GM12872 (cell line): ENCODE measurements around the gene CACNA1C.

ENCODE experiments used
- CTCF ChIP-seq: IDR thresholded peaks from 3 replicates; pipeline ENCODE4 v1.5.1; 2011; ENCODE audit warnings: low read depth, mild to moderate bottlenecking, low read length, moderate library complexity; ENCODE audit not compliant: insufficient read depth

Gene CACNA1C

GRCh38 chr12:2631653-2632350 lies 579.0 kb downstream of the CACNA1C start:
- no peak for TF ChIP-seq CTCF

GRCh38 chr12:2633176-2633824 lies 580.5 kb downstream of the CACNA1C start:
- TF ChIP-seq CTCF = no peak

GRCh38 chr12:2633825-2634200 lies 581.0 kb downstream of the CACNA1C start:
- TF ChIP-seq CTCF = no peak

GRCh38 chr12:2634471-2634870 lies 581.7 kb downstream of the CACNA1C start:
- TF ChIP-seq CTCF = no peak

- TF ChIP-seq CTCF = no peak
These were observed 584.1 kb downstream of the CACNA1C start for GRCh38 chr12:2636741-2637340.

GRCh38 chr12:2637371-2637770 lies 584.6 kb downstream of the CACNA1C start:
- TF ChIP-seq CTCF = no peak

GRCh38 chr12:2638273-2639019 lies 585.7 kb downstream of the CACNA1C start:
- no peak for TF ChIP-seq CTCF
